D341Med (cell line): Measurements from ENCODE around the gene REXO1.

Experiments
- DNase-seq: peaks from one replicate; pipeline ENCODE4 v3.0.0; 2012; ENCODE audit warnings: low spot score

Gene REXO1

GRCh38 chr19:1766800-1767352 is 81.4 kb downstream of the REXO1 start:
- DNase-seq, result no peak

- no peak for DNase-seq
These were observed 82.1 kb downstream of the REXO1 start for GRCh38 chr19:1765904-1766799.
